Activated naive CD8-positive, alpha-beta T cell treated with anti-CD3 and anti-CD28 coated beads, Interleukin-2, amount 50 U/mL, for 16 hours (primary cell): ENCODE measurements around the gene ACIN1.
"Not testable (repeated sequence)": the region's sequence is repeated elsewhere in the genome, so short reads cannot be mapped to it uniquely, and the experiment has no call there.

ENCODE experiments used
- DNase-seq: peaks from one replicate; pipeline ENCODE4 v3.0.0-alpha.2; 2020; ENCODE audit warnings: low read depth, low spot score

The ACIN1 gene

GRCh38 chr14:23123419-23123818, 28.5 kb upstream of the ACIN1 start:
- DNase-seq = no peak

DNA sequence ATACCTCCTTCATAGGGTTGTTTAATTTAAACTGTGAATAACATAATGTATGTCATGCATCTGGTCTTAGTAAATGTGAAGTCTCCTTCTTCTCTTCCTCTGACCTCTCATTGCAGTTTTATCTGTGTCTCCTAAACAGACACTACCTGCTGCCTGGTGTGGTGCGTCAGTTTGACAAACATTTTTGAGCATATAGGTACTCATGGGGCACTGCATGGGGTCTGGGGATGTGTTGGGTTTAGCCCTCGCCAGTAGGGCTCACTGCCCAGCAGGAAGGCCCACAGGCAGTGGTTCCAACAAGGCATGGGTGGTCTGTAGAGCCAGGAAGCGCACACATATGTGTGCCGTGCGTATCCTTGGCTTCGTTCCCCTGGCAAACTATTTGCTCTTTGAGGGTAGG, 27.1 kb upstream of the ACIN1 start:
- DNase-seq = no peak

GRCh38 chr14:23121361-23121771, 26.4 kb upstream of the ACIN1 start:
- DNase-seq = no peak

GRCh38 chr14:23120541-23121251, 25.8 kb upstream of the ACIN1 start:
- DNase-seq = peak; percentile 61

GRCh38 chr14:23119363-23120327, 24.7 kb upstream of the ACIN1 start:
- DNase-seq = no peak

GRCh38 chr14:23118506-23119362, 23.8 kb upstream of the ACIN1 start, which contains the start of gene CEBPE:
TSS of gene CEBPE (minus strand) at chr14:23119255. CDS start at chr14:23119091, 164 bp downstream.
- DNase-seq = no peak

- no peak for DNase-seq
Measured at GRCh38 chr14:23117371-23118020, 22.6 kb upstream of the ACIN1 start.

GRCh38 chr14:23115918-23116317, 21.0 kb upstream of the ACIN1 start:
- DNase-seq = no peak

GRCh38 chr14:23115039-23115731, 20.2 kb upstream of the ACIN1 start:
- DNase-seq = no peak

DNA sequence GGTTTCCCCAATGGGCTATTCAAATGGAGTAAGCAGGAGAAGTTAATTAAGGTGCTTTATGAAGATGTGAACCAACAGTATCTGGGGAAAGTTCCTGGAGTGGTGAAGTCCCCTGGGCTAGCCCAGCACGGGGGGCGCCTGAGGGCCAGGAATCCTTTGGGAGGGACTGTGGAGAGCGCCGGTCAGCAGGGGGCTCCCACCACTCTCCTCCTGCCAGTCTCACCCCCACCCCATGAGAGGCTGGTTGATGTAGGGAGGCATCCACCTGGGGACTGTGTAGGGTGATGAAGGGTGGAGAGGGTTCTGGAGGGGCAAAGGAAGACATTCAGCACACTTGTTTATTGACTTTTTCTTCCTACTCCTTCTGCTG, 19.7 kb upstream of the ACIN1 start:
- no peak for DNase-seq

DNA sequence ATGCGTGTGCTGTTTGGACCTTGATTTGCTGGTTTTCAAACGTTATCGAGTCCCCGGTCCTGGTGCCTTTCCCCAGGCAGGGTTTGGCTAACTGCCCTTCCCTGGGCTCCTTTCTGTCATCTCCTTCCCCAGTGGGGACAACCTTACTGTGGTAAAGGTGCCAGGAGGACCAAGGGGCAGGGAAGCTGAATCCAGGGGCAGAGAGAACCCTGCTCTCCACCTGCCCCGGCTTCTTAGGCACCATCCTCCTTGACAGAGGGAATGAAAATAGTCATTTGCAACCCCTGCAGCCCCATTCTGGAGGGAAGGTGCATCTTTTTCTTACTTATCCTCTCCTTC, 19.2 kb upstream of the ACIN1 start:
- no peak for DNase-seq

DNA sequence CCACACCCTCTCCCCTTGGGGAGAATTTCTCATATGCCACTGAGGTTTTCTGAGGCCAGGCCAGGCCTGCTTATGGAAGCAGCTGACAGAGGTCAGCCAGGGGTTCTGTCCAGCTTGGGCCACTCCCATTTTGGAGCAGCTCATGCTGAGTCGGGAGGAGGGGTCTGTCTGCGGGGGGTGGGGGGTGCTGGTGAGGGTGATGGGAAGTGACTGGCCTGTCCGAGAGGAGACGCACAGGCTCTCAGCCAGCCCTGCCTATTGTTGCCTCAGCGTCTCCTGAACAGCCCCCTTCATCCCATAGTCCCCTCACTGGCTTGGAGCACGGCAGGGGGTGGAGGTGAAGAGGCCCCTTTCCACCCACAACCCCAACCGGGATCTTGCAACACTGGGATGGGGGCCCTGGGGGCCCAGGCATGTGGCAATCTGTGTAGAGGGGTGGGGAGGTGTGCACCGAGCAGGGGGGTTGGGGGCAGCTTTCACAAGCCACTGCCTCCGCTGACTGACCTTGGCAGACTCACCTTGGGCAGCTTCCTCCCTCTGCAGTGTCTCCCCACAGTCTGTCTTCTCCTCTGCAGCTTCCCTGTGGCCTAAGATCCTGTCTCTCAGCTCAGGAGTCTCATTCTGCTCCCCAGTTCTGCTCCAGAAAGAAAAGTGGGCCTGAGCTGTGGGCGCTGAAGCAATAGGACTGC, 18.6 kb upstream of the ACIN1 start:
- no peak for DNase-seq

DNA sequence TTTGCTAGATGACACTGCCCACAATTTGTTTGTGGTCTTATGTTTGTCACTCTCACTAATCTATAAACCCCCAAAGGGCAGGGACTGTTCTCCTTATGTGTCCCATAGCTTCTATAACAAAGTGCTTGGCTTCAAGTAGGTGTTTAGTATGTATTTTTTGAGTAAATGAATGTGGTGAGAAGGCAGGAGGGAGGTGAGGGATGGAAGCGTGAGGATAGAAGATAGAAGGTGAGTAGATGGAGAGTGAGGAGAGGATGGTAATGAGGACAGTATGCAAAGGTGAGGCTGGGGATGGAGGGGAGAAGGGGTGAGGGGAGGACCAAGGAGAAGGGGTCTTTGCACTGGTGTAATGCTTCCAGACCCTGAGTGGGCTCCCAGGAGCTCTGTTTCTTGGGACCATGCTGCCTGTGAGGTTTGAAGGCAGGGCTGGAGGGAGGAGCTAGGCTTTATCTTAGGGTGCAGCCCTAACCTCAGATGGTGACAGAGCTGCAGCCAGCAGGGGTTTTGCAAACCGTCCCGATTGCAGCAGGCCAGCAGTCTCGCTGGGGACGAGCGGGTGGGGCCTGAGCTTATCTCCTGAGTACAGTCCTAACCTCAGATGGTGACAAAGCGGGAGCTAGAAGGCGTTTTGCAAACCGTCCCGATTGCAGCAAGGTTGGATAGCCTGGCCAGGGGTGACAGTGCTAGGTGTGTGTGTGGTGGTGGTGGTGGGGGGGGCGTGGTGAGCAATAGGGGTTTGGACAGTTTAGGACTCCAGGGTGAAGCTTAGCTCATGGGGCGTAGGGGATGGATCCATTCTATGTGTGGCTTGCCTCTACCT, 17.6 kb upstream of the ACIN1 start:
- no peak for DNase-seq

DNA sequence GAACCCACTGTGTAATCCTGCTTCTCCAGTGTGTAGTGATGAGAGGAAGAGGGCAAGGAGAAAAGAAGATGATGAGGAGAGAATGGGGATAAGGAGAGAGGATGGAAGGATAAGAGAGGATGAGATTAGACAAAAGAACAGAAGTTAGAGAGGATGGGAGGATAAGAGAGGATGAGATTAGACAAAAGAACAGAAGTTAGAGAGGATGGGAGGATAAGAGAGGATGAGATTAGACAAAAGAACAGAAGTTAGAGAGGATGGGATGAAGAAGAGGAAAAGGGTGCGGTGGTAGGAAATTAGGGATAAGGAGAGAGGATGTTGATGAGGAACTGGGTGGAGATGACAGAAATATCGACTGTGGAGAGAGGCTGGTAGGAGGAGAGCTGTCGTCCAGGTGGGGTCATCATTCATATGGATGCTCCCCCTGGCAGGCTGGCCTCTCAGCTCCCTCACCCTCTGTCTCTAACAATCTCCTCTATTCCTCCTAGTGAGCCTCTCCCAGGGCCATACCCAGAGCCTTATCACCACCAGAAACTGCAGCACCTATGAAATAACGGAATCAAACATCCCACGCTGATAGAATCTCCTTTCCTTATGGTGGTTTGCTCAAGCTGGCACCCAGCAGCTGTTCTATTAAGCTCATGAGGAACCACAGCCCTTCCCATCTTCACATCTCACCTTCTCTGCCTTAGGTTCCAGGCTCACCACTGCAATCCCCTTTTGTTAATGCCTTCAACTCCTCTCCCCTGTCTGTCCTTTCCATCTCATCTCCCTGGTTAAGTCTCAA, 15.8 kb upstream of the ACIN1 start:
- no peak for DNase-seq

DNA sequence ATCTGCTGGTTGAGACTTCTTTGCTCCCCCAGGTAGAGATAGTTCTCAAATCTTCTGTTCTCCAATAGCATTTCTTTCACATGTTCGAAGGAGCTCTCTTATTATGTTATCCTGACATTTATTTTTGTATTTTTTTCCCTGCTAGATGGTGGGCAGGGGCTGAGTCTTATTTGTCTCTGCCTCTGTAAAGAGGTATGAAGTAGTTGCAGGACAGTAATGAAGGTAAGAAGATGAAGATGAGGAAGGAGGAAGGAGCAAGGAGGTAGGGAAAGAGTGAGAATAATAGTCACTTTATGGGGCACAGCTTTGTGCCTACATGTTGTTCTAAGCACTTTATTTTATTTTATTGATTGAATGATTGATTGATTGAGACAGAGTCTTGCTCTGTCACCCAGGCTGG, 14.8 kb upstream of the ACIN1 start:
- no peak for DNase-seq

DNA sequence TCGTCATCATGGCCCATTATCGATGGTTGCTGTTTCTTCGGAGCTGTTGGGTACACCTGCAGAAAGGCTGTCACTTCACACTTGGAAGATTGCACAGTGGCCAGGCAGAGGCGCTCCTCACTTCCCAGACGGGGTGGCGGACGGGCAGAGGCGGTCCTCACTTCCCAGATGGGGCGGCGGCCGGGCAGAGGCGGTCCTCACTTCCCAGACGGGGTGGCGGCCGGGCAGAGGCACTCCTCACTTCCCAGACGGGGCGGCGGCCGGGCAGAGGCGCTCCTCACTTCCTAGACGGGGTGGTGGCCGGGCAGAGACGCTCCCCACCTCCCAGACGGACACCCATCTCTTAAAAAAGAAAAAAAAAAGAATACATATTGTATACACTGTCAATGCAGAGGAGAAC, 13.2 kb upstream of the ACIN1 start:
- not testable (repeated sequence) for DNase-seq

- DNase-seq = not testable (repeated sequence)
Measured at GRCh38 chr14:23107620-23108019, 12.7 kb upstream of the ACIN1 start.

GRCh38 chr14:23106747-23107045, 11.8 kb upstream of the ACIN1 start:
- no peak for DNase-seq

GRCh38 chr14:23105348-23105824, 10.4 kb upstream of the ACIN1 start:
- no peak for DNase-seq
